ENCODE data around the gene PLEKHA7.

DNA sequence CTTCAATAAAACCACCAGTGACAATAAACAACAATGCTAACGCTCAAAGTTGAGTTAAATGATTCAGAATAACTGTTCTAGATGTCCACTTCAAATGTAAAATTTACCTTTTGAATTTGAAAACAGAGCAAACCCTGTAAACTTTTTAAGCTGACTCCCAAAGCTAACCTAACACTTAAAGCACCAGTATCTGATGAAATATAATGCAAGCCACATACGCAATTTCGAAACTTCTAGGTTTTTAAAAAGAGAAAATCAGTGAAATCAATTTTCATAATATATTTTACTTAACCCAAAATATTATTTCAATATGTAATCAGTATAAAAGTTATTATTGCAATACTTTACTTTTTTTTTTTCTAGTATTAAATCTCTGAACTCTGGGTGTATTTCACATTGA, 71.3 kb downstream of the PLEKHA7 start:
- TF ChIP-seq, protein P1, sequence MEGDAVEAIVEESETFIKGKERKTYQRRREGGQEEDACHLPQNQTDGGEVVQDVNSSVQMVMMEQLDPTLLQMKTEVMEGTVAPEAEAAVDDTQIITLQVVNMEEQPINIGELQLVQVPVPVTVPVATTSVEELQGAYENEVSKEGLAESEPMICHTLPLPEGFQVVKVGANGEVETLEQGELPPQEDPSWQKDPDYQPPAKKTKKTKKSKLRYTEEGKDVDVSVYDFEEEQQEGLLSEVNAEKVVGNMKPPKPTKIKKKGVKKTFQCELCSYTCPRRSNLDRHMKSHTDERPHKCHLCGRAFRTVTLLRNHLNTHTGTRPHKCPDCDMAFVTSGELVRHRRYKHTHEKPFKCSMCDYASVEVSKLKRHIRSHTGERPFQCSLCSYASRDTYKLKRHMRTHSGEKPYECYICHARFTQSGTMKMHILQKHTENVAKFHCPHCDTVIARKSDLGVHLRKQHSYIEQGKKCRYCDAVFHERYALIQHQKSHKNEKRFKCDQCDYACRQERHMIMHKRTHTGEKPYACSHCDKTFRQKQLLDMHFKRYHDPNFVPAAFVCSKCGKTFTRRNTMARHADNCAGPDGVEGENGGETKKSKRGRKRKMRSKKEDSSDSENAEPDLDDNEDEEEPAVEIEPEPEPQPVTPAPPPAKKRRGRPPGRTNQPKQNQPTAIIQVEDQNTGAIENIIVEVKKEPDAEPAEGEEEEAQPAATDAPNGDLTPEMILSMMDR (conservative IDR thresholded peaks at IDR 0.05; ENCODE audit: low read length) = no peak
- no peak for TF ChIP-seq EZH2phosphoT487 (IDR thresholded peaks at IDR 0.05; ENCODE audit: borderline replicate concordance, low read depth, low read length)
